AG09309 (cell line): ENCODE results near the gene RLN3.
"Not testable (repeated sequence)": the region's sequence is repeated elsewhere in the genome, so short reads cannot be mapped to it uniquely, and the experiment has no call there.

Experiments used
- DNase-seq: peaks from one replicate; pipeline ENCODE4 v3.0.0-alpha.2; 2010; ENCODE audit warnings: low read depth
- H3K4me3 ChIP-seq: 2 replicates; pipeline ENCODE4 v1.5.1; 2011; ENCODE audit warnings: mild to moderate bottlenecking, low read depth, low read length, moderate library complexity; ENCODE audit not compliant: control insufficient read depth
- TF ChIP-seq, protein P1 (sequence below): IDR thresholded peaks from 2 replicates; pipeline ENCODE4 v1.5.1; 2011; ENCODE audit warnings: mild to moderate bottlenecking, low read depth, low read length, inconsistent platforms; ENCODE audit not compliant: insufficient read depth, control insufficient read depth; ENCODE audit errors: missing control alignments

The RLN3 gene

DNA sequence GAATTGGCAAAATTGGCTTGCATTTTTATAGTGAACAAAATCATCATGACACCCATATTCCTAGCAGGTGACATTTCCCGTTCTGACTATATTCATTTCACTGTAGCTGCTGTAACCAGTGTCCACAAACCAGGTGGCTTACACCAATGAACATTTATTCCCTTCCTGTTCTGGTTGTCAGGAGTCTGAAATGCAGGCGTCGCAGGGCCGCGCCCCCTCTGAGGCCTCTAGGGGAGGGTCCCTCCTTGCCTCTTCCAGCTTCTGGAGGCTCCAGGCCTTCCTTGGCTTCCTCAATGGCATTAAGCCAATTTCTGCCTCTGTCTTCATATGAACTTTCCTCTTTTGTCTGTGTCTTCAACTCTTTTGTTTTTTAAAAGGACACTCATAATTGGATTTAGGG, 6.5 kb upstream of the RLN3 start:
- H3K4me3 ChIP-seq, result no peak overlapping the region
- TF ChIP-seq, protein P1, sequence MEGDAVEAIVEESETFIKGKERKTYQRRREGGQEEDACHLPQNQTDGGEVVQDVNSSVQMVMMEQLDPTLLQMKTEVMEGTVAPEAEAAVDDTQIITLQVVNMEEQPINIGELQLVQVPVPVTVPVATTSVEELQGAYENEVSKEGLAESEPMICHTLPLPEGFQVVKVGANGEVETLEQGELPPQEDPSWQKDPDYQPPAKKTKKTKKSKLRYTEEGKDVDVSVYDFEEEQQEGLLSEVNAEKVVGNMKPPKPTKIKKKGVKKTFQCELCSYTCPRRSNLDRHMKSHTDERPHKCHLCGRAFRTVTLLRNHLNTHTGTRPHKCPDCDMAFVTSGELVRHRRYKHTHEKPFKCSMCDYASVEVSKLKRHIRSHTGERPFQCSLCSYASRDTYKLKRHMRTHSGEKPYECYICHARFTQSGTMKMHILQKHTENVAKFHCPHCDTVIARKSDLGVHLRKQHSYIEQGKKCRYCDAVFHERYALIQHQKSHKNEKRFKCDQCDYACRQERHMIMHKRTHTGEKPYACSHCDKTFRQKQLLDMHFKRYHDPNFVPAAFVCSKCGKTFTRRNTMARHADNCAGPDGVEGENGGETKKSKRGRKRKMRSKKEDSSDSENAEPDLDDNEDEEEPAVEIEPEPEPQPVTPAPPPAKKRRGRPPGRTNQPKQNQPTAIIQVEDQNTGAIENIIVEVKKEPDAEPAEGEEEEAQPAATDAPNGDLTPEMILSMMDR, result no peak
- DNase-seq, result no peak

DNA sequence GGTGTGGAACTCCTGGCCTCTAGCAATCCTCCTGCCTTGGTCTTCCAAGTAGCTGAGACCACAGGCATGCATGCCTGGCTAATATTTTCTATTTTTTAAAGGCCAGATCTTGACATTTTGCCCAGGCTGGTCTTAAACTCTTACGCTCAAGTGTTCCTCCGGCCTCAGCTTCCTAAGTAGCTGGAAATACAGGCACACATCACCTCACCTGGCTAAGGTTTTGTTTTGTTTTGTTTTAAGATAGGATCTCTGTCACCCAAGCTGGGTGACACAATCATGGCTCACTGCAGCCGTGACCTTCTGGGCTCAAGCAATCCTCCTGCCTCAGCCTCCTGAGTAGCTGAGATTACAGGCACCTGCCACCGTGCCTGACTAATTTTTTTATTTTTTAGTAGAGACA, 5.5 kb upstream of the RLN3 start:
- DNase-seq, result no peak
- TF ChIP-seq, protein P1, result no peak

DNA sequence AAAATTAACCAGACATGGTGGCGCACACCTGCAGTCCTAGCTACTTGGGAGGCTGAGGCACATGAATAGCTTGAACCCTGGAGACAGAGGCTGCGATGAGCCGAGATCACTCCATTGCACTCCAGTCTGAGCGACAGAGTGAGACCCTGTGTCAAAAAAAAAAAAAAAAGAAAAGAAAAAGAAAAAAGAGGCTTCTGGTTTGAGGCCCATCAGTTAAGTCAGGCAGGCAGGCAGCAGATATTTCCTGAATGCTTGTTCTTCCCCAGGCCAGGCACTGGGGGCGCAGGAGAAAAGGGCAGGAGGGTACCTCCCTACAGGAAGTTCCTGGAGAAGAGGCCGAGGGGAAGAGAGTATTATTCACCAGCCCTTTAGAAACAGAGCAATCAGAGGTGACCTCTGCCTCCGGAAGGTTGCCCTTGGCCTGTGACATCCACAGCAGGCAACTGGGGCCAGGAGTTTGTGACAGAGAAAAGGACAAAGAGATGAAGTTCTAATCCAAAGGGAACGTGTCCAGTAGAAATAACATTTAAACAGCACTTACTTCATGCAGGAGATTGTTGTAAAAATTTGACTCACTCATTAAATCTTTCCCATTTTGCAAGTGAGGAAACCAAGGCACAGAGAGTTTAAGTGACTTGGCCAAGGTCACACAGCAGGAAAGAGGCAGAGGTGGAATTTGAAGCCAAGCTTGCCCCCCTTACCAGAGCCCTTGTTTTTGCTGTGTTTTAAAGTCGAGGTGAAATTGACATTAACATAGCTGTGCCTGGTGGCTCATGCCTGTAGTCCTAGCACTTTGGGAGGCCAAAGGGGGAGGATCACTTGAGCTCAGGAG, 4.3 kb upstream of the RLN3 start:
- no peak for DNase-seq
- no peak overlapping the region for H3K4me3 ChIP-seq
- TF ChIP-seq, protein P1, result peak; percentile 66

More for the DNA sequence above, 5.5 kb upstream of the RLN3 start:
- H3K4me3 ChIP-seq, result no peak overlapping the region

DNA sequence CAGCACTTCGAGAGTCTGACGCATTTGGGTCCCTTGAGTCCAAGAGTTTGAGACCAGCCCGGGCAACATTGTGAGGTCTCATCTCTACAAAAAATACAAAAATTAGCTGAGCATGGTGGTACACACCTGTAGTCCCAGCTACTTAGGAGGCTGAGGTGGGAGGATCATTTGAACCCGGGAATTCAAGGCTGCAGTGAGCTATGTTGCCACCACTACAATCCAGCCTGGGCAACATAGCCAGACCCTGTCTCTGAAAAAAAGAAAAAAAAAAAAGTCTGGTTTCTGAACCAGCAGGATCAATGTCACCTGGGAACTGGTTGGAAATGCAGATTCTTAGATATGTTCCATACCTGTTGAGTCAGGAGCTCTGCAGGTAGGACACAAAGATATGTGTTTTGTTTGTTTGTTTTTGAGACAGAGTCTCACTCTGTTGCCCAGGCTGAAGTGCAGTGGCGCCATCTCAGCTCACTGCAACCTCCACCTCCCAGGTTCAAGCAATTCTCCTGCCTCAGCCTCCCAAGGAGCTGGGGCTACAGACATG, 1.2 kb upstream of the RLN3 start:
- H3K4me3 ChIP-seq, DNase-seq: not testable (repeated sequence)

DNA sequence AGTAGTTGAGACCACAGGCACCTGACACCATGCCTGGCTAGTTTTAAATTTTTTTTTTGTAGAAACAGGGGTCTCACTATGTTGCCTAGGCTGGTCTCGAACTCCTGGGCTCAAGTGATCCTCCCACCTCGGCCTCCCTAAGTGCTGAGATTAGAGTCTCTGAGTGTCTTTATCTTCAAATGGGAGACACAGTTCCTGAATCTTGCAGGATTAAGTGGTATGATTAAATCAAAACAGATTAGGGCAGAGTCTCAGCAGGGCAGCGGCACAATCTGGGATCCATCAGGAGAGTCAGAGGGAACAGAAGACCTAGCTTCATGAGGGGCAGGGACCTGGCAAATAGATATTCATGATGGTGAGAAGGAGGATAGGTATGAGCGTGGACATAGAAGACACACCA, 953 bp downstream of the RLN3 start:
- no peak overlapping the region for H3K4me3 ChIP-seq
- TF ChIP-seq, protein P1, result no peak
- no peak for DNase-seq

DNA sequence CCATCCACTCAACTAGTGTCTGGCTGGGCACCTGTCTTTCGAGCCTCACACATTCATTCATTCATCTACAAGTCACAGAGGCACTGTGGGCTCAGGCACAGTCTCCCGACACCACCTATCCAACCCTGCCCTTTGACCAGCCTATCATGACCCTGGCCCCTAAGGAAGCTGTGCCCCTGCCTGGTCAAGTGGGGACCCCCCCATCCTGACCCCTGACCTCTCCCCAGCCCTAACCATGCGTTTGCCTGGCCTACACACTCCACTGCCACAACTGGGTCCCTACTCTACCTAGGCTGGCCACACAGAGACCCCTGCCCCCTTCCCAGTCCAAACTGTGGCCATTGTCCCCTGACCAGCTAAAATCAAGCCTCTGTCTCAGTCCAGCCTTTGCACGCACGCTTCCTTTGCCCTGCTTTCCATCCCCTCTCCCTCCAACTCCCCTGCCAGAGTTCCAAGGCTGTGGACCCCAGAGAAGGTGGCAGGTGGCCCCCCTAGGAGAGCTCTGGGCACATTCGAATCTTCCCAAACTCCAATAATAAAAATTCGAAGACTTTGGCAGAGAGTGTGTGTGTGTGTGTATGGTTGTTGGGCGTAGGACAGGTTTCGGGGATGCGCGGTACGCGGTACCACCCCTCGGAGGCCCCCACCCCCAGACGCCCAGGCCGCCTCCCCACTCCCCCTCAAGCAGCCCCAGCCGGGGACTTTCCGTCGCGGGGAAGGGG, 3.2 kb downstream of the RLN3 start:
- DNase-seq, result no peak
- TF ChIP-seq, protein P1, result no peak
- peak overlapping the region; percentile 85 for H3K4me3 ChIP-seq

DNA sequence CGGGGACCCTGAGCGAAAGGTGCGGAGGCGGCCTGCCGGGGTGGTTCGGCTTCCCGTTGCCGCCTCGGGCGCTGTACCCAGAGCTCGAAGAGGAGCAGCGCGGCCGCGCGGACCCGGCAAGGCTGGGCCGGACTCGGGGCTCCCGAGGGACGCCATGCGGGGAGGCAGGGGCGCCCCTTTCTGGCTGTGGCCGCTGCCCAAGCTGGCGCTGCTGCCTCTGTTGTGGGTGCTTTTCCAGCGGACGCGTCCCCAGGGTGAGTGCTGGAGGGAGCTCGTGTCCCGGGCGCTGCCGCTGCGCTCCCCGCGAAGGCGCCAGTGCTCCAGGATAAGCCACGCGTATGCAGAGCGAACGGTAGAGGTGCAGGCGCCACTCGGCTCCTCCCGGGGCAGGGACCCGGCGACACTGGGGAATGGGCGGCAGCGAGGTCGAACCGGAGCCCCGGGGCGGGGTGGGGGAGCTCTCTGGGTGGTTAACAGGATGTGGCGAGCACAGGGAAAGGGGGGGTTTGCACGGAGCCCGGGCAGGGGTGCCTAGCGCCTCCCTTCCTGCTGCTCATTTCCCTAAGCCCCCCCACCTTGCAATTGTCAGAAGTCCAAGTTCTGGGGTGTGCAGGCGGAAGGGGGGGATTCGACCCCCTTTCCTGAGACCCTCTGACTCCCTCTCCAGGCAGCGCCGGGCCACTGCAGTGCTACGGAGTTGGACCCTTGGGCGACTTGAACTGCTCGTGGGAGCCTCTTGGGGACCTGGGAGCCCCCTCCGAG, 4.0 kb downstream of the RLN3 start, which contains the start of gene IL27RA:
Gene IL27RA (plus strand): TSS at position 44 of the 762 bp plus-strand sequence. CDS start 111 bp downstream, at position 155.
- TF ChIP-seq, protein P1, result peak; percentile 77
- DNase-seq, result no peak
- H3K4me3 ChIP-seq, result peak within 1 kb of the TSS; percentile 85
